ENCODE data around the gene DIS3L2.

DNA sequence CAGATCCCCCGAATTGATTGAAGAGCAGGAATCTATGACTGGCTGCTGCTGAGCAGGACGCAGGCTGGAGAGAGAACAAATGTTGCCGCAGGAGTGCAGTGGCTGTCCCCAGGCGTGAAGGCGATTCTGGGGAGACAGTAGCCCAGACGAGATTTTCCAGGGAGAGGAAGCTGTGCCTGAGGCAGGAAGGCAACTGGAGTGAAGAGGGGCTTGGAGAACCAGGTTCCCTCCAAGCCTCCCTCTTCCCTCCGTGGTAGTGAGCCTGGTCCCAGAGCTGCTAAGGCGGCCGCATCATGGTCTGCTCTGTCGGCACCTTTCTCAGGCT lies 34.0 kb upstream of the DIS3L2 start:
- TF ChIP-seq CTCF (IDR thresholded peaks at IDR 0.05) (no peak), ZFX (IDR thresholded peaks at IDR 0.05; ENCODE audit: borderline replicate concordance) (no peak)
